Lower leg skin (tissue), 4 donors: ENCODE data around the gene VPS13A. TPM values are rescaled to one million over a fixed set of nuclear protein-coding genes. Genes with fewer than 3 reads are reported as not detected.

Source experiments
- DNase-seq, 2 donors: peaks; one replicate each; pipeline ENCODE4 v3.0.0-alpha.2; 2019; ENCODE audit warnings: low spot score in 2 of 2
- H3K4me3 ChIP-seq: fragments of 200-600 bp; sonication (generic); 2 replicates; pipeline ENCODE4 v1.5.1; 2017; ENCODE audit warnings: mild to moderate bottlenecking, low read depth; ENCODE audit not compliant: poor library complexity, severe bottlenecking
- CTCF ChIP-seq, 3 donors: fragments of 450-650 bp; IDR thresholded peaks; one replicate each; pipeline ENCODE4 v1.5.1; 2016; ENCODE audit warnings: antibody characterized with exemption in 3 of 3, mild to moderate bottlenecking in 3 of 3, moderate library complexity in 2 of 3
- POLR2A ChIP-seq, 2 donors: fragments of 450-650 bp; IDR thresholded peaks; one replicate each; pipeline ENCODE4 v1.6.1; 2016 to 2017; ENCODE audit warnings: antibody characterized with exemption in 2 of 2, mild to moderate bottlenecking in 1 of 2, moderate library complexity in 1 of 2
- WGBS, 2 donors: methylation state at CpG; one replicate each; pipeline ENCODE4 v1.1.5; 2018; 5-methylcytosine and 5-hydroxymethylcytosine counted together
- intact Hi-C: fragments of 100-400 bp; cut with DNase I; formaldehyde crosslinking; loops from one replicate; pipeline ENCODE4 v1.15.0; 2023; ENCODE audit warnings: low total_unique reads
- total RNA-seq, 4 donors: library from RNA; depleted of rRNA; stranded (reverse); fragments of >200 nt; gene quantifications; one replicate each; pipeline ENCODE4 v1.1.0, GENCODE V29; 2016

The VPS13A gene
- total RNA-seq, 4 donors from 2014 or later, result 27.0 to 48.1 (median 32.5) TPM

GRCh38 chr9:77449240-77450084, 272.1 kb downstream of the VPS13A start:
- no peak for TF ChIP-seq CTCF (IDR thresholded peaks at IDR 0.05)
- no peak for TF ChIP-seq POLR2A (IDR thresholded peaks at IDR 0.05)
- DNase-seq, result no peak
- 61 to 62% methylated on average over 12 of the region's 12 CpGs for WGBS, 2 donors
- intact Hi-C loops, result no loop called here
- H3K4me3 ChIP-seq, result no peak overlapping the region

- H3K4me3 ChIP-seq, result no peak overlapping the region
- TF ChIP-seq CTCF (IDR thresholded peaks at IDR 0.05) (no peak), POLR2A (IDR thresholded peaks at IDR 0.05) (no peak)
- intact Hi-C loops, result no loop called here
- whole genome bisulfite sequencing, 2 donors, result 70 to 85% methylated on average over 4 of the region's 4 CpGs
- DNase-seq, result no peak
Measured at GRCh38 chr9:77450085-77450475, 272.7 kb downstream of the VPS13A start.

- TF ChIP-seq CTCF (IDR thresholded peaks at IDR 0.05) (no peak), POLR2A (IDR thresholded peaks at IDR 0.05) (no peak)
- no peak for DNase-seq
- intact Hi-C loops, result no loop called here
- WGBS, 2 donors, result 84 to 87% methylated on average over 4 of the region's 4 CpGs
- H3K4me3 ChIP-seq, result no peak overlapping the region
Measured at GRCh38 chr9:77451507-77451906, 274.2 kb downstream of the VPS13A start.

- intact Hi-C loops, result no loop called here
- no peak overlapping the region for H3K4me3 ChIP-seq
- WGBS, 2 donors, result 85 to 91% methylated on average over 14 of the region's 14 CpGs
- no peak for DNase-seq
- TF ChIP-seq POLR2A (IDR thresholded peaks at IDR 0.05), result no peak
Measured at GRCh38 chr9:77453825-77454647, 276.7 kb downstream of the VPS13A start.

GRCh38 chr9:77454663-77455062, 277.3 kb downstream of the VPS13A start:
- intact Hi-C loops, result no loop called here
- WGBS, 2 donors, result 74 to 77% methylated on average over 3 of the region's 3 CpGs
- no peak overlapping the region for H3K4me3 ChIP-seq
- TF ChIP-seq POLR2A (IDR thresholded peaks at IDR 0.05) (no peak), CTCF (IDR thresholded peaks at IDR 0.05) (no peak)
- DNase-seq, result no peak

- no peak for DNase-seq
- H3K4me3 ChIP-seq, result no peak overlapping the region
- intact Hi-C loops, result no loop called here
- TF ChIP-seq CTCF (IDR thresholded peaks at IDR 0.05), result no peak
- WGBS, 2 donors, result 66 to 71% methylated on average over 8 of the region's 8 CpGs
Measured at GRCh38 chr9:77455312-77455927, 278.1 kb downstream of the VPS13A start.
